CD4-positive, alpha-beta T cell treated with Interleukin-2 at 100 ng/mL for 4 hours (primary cell): ENCODE measurements around the gene GPC6.

Experiments used
- DNase-seq: peaks from one replicate; pipeline ENCODE4 v3.0.0-alpha.2; 2020; ENCODE audit warnings: low spot score

Gene GPC6

DNA sequence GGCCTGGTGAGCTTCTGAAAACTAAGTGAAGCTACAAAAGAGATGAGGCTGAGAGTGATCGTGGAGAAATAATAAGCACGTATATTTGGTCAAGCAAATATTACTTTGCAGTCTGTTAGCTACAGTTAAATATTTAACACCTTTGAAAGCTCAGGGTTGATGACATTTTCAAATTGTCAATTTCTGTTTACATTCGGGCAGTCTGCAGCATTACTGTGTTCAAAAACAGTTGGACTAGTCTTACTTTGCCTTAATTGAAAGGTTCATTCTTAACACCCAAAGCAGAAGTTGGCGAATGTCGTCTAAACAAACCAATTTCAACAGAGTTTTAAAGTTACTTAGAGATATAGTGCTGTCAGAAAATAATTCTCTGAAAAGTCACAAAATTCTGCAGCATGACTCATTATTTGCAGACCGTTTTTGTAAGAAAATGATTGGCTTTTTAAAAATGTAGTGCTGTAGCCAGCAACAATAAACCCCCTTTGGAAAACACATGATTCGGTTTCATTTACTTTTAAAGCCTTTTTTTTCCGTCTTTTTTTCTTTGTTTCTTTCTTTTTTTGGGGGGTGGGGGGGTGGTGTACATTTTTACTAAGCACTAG lies 549.0 kb downstream of the GPC6 start:
- DNase-seq = no peak

GRCh38 chr13:93776936-93777335 lies 550.3 kb downstream of the GPC6 start:
- no peak for DNase-seq

DNA sequence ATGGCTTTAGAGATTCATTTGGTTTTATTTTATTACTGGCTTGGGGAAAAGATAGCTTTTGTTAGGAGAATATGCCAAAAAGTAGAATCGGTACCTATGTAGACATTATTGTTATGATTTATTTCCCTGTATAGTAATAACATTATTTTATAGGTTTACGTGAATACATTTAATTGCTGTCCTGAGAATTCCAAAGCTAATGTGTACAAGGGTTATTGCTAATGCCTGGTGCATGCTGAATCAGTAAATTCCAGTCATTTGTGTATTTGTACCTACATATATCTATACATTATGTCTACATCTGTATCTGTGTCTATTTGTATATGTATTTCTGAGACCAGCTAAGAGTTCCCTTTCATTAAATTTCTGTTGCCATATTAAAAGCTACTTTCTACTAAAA lies 550.9 kb downstream of the GPC6 start:
- DNase-seq = no peak

- DNase-seq = no peak
Measured at GRCh38 chr13:93778548-93778947, 551.9 kb downstream of the GPC6 start.

GRCh38 chr13:93784191-93784590 lies 557.6 kb downstream of the GPC6 start:
- DNase-seq = no peak

GRCh38 chr13:93786846-93787489 lies 560.4 kb downstream of the GPC6 start:
- DNase-seq = no peak

- no peak for DNase-seq
Measured at GRCh38 chr13:93788456-93788855, 561.8 kb downstream of the GPC6 start.

GRCh38 chr13:93789058-93789457 lies 562.5 kb downstream of the GPC6 start:
- no peak for DNase-seq

DNA sequence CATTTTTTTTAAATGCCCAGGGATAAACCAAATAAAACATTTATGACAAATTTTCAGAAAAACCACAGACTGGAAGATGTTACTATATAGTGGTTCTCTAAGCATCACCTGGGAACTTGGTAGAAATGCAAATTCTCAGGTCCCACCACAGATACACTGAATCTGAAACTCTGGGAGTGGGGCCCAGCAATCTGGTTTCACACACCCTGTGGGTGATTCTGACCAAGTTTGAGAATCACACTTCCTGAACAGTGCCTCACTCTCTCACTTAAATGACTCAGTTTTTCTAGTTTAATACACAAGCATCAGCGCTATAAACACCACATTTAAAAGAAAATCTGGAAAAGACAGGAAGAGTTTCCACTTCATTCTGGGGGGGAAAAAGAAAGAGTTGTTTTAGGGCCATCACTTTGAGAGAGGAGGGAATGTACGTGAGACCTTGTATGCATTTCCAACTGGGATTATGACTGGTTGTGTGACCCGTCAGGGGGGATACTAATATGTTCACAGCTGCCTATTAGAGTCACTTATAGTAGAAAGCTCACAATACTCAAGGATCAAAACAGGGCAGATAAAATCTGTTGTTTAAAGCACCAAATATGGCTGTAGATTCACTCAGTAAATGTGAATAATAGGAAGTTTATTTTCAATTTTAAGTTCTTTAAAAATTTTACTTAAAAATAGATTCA lies 567.7 kb downstream of the GPC6 start:
- no peak for DNase-seq

DNA sequence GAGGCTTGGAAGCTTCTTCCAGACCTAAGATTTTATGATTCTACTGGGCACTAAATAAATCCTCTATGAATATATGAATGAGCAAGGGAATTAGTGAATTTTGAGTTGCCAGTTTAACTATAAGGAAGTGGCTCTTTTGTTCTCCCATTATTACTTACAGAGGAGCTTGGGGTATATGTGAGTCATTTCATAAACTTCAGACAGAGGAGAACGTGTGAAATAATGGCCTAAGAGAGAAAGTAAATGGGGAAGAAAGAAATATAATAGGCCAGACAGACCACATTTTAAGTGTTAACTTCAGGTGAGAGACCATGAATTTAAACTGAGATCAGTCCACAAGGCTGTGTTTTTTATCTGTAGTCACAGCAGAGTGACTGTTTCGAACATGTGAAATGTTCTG lies 570.9 kb downstream of the GPC6 start:
- DNase-seq = no peak

GRCh38 chr13:93800342-93800741 lies 573.7 kb downstream of the GPC6 start:
- DNase-seq = no peak

GRCh38 chr13:93805736-93806135 lies 579.1 kb downstream of the GPC6 start:
- no peak for DNase-seq

DNA sequence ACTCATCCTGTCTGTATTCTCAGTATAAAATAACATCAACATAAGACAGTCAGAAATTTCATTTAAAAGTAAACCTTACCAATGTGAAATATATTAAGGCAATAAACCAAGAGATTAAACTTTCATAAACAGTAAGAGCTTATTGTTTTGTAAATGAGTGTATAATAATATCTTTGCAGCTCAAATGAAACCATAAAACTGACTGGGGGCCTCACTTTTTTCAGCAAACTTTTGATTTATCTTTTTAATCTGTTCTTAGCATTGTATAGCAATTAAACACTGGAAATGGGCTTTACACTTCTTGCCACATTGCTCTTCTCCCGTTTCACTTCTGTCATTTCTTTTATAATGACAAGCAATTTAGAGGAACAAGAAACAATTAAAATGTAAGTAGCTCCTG lies 580.3 kb downstream of the GPC6 start:
- no peak for DNase-seq

- no peak for DNase-seq
Measured at GRCh38 chr13:93810264-93810663, 583.7 kb downstream of the GPC6 start.

- no peak for DNase-seq
Measured at GRCh38 chr13:93811071-93811737, 584.6 kb downstream of the GPC6 start.

- no peak for DNase-seq
Measured at GRCh38 chr13:93811738-93812112, 585.1 kb downstream of the GPC6 start.

- no peak for DNase-seq
Measured at GRCh38 chr13:93814658-93815057, 588.1 kb downstream of the GPC6 start.

- no peak for DNase-seq
Measured at GRCh38 chr13:93818345-93818744, 591.7 kb downstream of the GPC6 start.

- DNase-seq = no peak
Measured at GRCh38 chr13:93819331-93819890, 592.8 kb downstream of the GPC6 start.

GRCh38 chr13:93824286-93824685 lies 597.7 kb downstream of the GPC6 start:
- no peak for DNase-seq

GRCh38 chr13:93834051-93834450 lies 607.4 kb downstream of the GPC6 start:
- DNase-seq = no peak

DNA sequence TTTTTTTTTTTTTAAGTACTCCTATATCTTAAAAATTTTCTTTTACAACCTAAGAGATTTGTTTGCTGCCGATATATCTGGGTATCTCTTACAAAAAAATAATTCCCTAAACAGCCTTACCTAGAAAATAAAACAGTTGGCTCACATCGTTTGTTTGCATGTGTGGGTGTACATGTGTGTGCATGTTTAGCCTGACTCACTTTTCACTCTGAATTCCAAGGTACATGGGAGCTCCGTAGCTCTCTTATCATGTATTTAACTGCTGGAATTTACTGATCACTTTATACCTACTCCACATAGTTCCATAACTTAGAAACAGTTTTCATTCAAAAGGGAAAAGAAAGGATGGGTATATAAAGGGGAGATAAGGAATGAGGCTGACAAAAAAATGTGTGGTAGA lies 616.5 kb downstream of the GPC6 start:
- no peak for DNase-seq

GRCh38 chr13:93847162-93847561 lies 620.6 kb downstream of the GPC6 start:
- no peak for DNase-seq
